Gastroesophageal sphincter (tissue), 4 donors: ENCODE data around the gene ZBTB16. TPM values are rescaled to one million over a fixed set of nuclear protein-coding genes. Genes with fewer than 3 reads are reported as not detected.

Source experiments
- ATAC-seq: fragments of 150-250 bp; one replicate; pipeline ENCODE4 v1.9.1; 2016; ENCODE audit warnings: mild to moderate bottlenecking, moderate library complexity
- H3K27ac ChIP-seq, 4 donors: fragments of 200-600 bp; sonication (generic) in 3 of 4; 1 replicate in 3 of 4; 2 replicates in 1 of 4; pipeline ENCODE4 v1.5.1; 2016 to 2019
- H3K27me3 ChIP-seq: fragments of 200-600 bp; sonication (generic); one replicate; pipeline ENCODE4 v1.5.1; 2019
- H3K36me3 ChIP-seq, 2 donors: fragments of 200-600 bp; sonication (generic); one replicate each; pipeline ENCODE4 v1.5.1; 2019; ENCODE audit warnings: control low read depth in 1 of 2
- H3K4me1 ChIP-seq, 3 donors: fragments of 200-600 bp; sonication (generic); 1 replicate in 2 of 3; 2 replicates in 1 of 3; pipeline ENCODE4 v1.5.1; 2016 to 2019; ENCODE audit warnings: control low read depth in 2 of 3
- H3K4me3 ChIP-seq, 2 donors: fragments of 200-600 bp; sonication (generic); one replicate each; pipeline ENCODE4 v1.5.1; 2019; ENCODE audit warnings: mild to moderate bottlenecking in 1 of 2, moderate library complexity in 1 of 2
- H3K9me3 ChIP-seq, 3 donors: fragments of 200-600 bp; sonication (generic); one replicate each; pipeline ENCODE4 v1.5.1; 2017 to 2019; ENCODE audit warnings: control low read depth in 2 of 3
- EP300 ChIP-seq: sonication (generic); formaldehyde crosslinking; IDR thresholded peaks from one replicate; pipeline ENCODE4 v1.6.1; 2017; ENCODE audit warnings: antibody characterized with exemption, mild to moderate bottlenecking
- POLR2A ChIP-seq, 2 donors: fragments of 450-650 bp; IDR thresholded peaks; one replicate each; pipeline ENCODE4 v1.6.1; 2017; ENCODE audit warnings: antibody characterized with exemption in 2 of 2, mild to moderate bottlenecking in 2 of 2, moderate library complexity in 1 of 2
- POLR2AphosphoS5 ChIP-seq: sonication (generic); formaldehyde crosslinking; IDR thresholded peaks from one replicate; pipeline ENCODE4 v1.6.1; 2017; ENCODE audit warnings: antibody characterized with exemption
- WGBS, 2 donors: methylation state at CpG; one replicate each; pipeline ENCODE4 v1.1.5; 2018; ENCODE audit warnings: low coverage in 1 of 2; 5-methylcytosine and 5-hydroxymethylcytosine counted together
- total RNA-seq, 4 donors: library from RNA; depleted of rRNA; stranded (reverse); fragments of >200 nt; gene quantifications; one replicate each; pipeline ENCODE4 v1.1.0, GENCODE V29; 2016
- TF ChIP-seq, protein P1 (sequence below), 4 experiments: fragments of 200-600 bp in 2 of 4; fragments of 450-650 bp in 2 of 4; sonication (generic) in 1 of 4; IDR thresholded peaks; one replicate each; pipeline ENCODE4 v1.5.1; 2017 to 2019; ENCODE audit warnings: antibody characterized with exemption in 4 of 4, mild to moderate bottlenecking in 2 of 4, moderate library complexity in 2 of 4

Gene ZBTB16
- total RNA-seq, 4 donors from 2014 or later: 153 to 284 (median 232) TPM

DNA sequence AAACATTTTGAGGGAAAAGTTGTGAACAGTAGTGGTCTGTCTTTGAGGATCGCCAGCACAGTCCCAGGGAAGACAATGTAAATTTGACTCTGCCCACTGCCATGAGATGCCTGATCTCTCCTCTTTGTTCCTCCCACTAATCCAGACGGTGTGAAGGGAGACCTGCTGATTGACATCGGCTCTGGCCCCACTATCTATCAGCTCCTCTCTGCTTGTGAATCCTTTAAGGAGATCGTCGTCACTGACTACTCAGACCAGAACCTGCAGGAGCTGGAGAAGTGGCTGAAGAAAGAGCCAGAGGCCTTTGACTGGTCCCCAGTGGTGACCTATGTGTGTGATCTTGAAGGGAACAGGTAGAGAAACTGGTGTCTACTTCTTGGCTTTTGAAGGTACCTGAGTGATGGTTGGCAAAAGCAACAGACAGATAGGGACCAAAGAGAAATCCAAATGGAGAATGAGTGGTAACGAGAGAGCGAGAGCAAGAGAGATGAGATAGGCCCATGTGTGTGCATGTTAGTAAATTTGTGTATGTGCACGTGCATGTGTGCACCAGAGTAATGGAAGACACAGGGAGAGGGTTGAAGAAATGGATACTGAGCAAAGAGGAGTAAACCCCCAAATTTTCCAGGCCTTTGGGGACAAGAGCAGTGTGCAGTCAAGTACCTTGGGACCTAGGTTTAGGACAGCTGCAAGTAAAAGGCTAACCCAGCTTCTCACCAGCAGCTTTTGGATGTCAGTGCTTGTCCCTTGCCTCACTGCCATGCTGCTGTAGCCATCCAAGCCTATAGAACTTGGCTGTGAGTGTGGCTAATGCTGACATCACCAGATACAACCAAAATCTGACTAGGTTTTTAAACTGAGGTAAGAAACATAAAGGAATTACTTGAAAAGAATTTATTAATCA is 238.5 kb downstream of the ZBTB16 start:
- H3K9me3 ChIP-seq: peaks cover 0 to 35% (median 0%) of the 10 kb centered on the region in 3 donors
- TF ChIP-seq, protein P1, sequence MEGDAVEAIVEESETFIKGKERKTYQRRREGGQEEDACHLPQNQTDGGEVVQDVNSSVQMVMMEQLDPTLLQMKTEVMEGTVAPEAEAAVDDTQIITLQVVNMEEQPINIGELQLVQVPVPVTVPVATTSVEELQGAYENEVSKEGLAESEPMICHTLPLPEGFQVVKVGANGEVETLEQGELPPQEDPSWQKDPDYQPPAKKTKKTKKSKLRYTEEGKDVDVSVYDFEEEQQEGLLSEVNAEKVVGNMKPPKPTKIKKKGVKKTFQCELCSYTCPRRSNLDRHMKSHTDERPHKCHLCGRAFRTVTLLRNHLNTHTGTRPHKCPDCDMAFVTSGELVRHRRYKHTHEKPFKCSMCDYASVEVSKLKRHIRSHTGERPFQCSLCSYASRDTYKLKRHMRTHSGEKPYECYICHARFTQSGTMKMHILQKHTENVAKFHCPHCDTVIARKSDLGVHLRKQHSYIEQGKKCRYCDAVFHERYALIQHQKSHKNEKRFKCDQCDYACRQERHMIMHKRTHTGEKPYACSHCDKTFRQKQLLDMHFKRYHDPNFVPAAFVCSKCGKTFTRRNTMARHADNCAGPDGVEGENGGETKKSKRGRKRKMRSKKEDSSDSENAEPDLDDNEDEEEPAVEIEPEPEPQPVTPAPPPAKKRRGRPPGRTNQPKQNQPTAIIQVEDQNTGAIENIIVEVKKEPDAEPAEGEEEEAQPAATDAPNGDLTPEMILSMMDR (IDR thresholded peaks at IDR 0.05): no peak
- TF ChIP-seq EP300: no peak
- TF ChIP-seq POLR2A (IDR thresholded peaks at IDR 0.05): no peak
- no peak for TF ChIP-seq POLR2AphosphoS5
- peaks cover 3 to 25% of the 10 kb centered on the region in 2 donors for H3K36me3 ChIP-seq
- WGBS, 2 donors: 71 to 80% methylated on average over 3 to 7 of the region's 8 CpGs
- peak overlapping the region; percentile 41 to 49 for H3K4me3 ChIP-seq
- H3K4me1 ChIP-seq: peaks cover 0 to 29% (median 0%) of the 10 kb centered on the region in 3 donors
- no peak for ATAC-seq
- H3K27ac ChIP-seq: peak overlapping the region in 3 of 4 donors; percentile 80 to 88 (median 85)
- H3K27me3 ChIP-seq: no peaks in the 10 kb centered on the region

DNA sequence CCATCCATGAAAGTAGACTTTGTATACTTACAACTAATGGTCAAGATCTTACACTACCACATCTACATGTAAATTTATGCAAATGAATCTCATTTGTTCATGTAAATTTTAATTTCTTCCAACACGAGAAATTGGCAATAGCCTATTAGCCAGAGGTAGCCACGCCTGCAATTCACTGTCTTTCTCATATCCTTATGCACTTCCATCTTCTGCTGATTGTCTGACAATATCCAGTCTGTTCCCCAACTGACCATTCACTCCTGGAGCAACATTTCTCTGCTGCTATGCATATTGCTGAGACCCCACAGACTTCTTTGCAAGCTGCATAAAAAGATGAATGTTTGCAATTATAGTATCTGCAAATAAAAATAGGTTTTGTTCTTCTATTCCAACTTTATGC is 239.2 kb downstream of the ZBTB16 start:
- Histone ChIP-seq H3K27ac (peak overlapping the region in 3 of 4 donors; percentile 12 to 88 (median 80)), H3K9me3 (peaks cover 0 to 35% (median 0%) of the 10 kb centered on the region in 3 donors), H3K4me1 (peaks cover 0 to 24% (median 0%) of the 10 kb centered on the region in 3 donors), H3K4me3 (peak overlapping the region; percentile 41 to 49), H3K36me3 (peaks cover 3 to 25% of the 10 kb centered on the region in 2 donors), H3K27me3 (no peaks in the 10 kb centered on the region)
- TF ChIP-seq, protein P1 (IDR thresholded peaks at IDR 0.05): no peak
- TF ChIP-seq EP300 (no peak), POLR2AphosphoS5 (no peak), POLR2A (IDR thresholded peaks at IDR 0.05) (no peak)
- no peak for ATAC-seq
- 86 to 89% methylated on average over 2 of the region's 2 CpGs for WGBS, 2 donors

Other genes with a start within 250 kb of the ZBTB16 start
- 10 to 100 TPM; 12.5 to 64.8 (median 38.7) TPM for gene USP28, start 184.1 kb upstream of the ZBTB16 start, total RNA-seq
- not detected for gene HTR3B, start 154.9 kb upstream of the ZBTB16 start, total RNA-seq
- gene HTR3A, start 84.6 kb upstream of the ZBTB16 start, total RNA-seq: under 1 TPM in 2 of 4 donors, not detected in 2; 0.54 to 0.77 TPM
- 100 to 1,000 TPM in 3 of 4 donors, 10 to 100 TPM in 1; 39.4 to 409 (median 243) TPM for gene NNMT, start 236.7 kb downstream of the ZBTB16 start, total RNA-seq